BE2C (cell line): Measurements from ENCODE around the gene TMEM131L.

Experiments
- DNase-seq: peaks from one replicate; pipeline ENCODE4 v3.0.0-alpha.2; 2020
- H3K27me3 ChIP-seq: fragments of 250-450 bp; sonication (Bioruptor Pico); 2 replicates; pipeline ENCODE4 v1.5.1; 2020; ENCODE audit warnings: mild to moderate bottlenecking
- H3K36me3 ChIP-seq: fragments of 250-450 bp; sonication (Bioruptor Pico); 2 replicates; pipeline ENCODE4 v1.5.1; 2020; ENCODE audit warnings: mild to moderate bottlenecking
- H3K4me1 ChIP-seq: fragments of 250-450 bp; sonication (Bioruptor Pico); 2 replicates; pipeline ENCODE4 v1.5.1; 2020
- H3K4me3 ChIP-seq: 2 replicates; pipeline ENCODE4 v1.5.1; 2011; ENCODE audit warnings: low read depth, low read length
- H3K9me3 ChIP-seq: fragments of 250-450 bp; sonication (Bioruptor Pico); 2 replicates; pipeline ENCODE4 v1.5.1; 2020
- TF ChIP-seq, protein P1 (sequence below): IDR thresholded peaks from 2 replicates; pipeline ENCODE4 v1.5.1; 2012; ENCODE audit warnings: mild to moderate bottlenecking, low read depth, low read length

Gene TMEM131L

DNA sequence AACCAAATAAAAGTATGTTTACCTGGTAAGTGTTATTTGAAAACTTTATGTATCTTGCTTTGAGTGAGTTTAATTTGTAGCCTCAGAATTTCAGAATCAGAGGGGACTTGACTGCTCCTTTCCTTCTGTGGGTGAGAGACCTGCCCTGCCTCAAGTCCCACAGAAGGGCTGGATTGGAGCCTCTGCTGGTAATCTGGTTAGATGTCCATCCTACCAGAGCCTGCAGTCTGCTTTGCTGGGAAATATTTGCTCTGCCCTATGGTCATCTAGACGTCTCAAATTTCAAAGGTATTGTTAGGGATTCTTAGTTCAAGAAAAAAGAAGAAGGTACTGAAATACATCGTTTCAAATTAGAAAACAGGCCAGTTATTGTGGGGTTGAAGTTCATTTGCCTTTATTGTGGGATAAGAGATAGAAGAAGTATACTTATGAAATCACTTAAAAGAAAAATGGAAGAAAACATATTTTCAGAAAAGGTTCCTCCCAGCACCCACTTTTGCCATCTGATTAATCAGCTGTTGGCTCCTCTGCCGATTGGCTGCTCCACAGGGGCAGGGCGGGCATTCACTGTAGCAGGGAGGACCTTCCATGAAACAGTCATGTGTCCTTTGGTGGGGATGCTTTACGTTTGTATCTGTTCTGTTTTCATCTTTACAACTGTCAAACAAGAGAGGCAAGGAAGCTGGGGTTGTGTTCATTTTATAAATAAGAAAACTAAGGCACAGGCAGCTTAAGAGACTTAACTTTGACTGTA, 144.6 kb downstream of the TMEM131L start:
- Histone ChIP-seq H3K9me3 (no peaks in the 10 kb centered on the region), H3K36me3 (no peaks in the 10 kb centered on the region), H3K4me3 (no peak overlapping the region), H3K4me1 (no peaks in the 10 kb centered on the region), H3K27me3 (no peaks in the 10 kb centered on the region)
- no peak for DNase-seq
- TF ChIP-seq, protein P1, sequence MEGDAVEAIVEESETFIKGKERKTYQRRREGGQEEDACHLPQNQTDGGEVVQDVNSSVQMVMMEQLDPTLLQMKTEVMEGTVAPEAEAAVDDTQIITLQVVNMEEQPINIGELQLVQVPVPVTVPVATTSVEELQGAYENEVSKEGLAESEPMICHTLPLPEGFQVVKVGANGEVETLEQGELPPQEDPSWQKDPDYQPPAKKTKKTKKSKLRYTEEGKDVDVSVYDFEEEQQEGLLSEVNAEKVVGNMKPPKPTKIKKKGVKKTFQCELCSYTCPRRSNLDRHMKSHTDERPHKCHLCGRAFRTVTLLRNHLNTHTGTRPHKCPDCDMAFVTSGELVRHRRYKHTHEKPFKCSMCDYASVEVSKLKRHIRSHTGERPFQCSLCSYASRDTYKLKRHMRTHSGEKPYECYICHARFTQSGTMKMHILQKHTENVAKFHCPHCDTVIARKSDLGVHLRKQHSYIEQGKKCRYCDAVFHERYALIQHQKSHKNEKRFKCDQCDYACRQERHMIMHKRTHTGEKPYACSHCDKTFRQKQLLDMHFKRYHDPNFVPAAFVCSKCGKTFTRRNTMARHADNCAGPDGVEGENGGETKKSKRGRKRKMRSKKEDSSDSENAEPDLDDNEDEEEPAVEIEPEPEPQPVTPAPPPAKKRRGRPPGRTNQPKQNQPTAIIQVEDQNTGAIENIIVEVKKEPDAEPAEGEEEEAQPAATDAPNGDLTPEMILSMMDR: no peak

DNA sequence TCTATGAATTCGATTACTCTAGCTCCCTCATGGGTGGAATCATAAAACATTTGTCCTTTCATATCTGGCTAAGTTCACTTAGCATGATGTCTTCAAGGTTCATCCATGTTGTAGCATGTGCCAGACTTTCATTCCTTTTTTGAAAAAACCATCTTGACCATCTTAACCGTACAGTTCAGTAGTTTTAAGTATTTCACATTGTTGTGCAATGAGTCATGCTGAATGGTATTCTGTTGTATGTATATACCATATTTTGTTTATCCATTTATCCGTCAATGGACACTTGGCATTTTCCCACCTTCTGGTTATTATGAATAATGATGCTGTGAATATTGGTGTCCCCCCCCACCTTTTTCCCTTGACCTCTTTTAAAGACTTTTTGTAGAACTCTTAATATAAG, 145.5 kb downstream of the TMEM131L start:
- Histone ChIP-seq H3K36me3 (no peaks in the 10 kb centered on the region), H3K4me1 (no peaks in the 10 kb centered on the region), H3K27me3 (no peaks in the 10 kb centered on the region), H3K9me3 (no peaks in the 10 kb centered on the region), H3K4me3 (no peak overlapping the region)
- DNase-seq: no peak
- TF ChIP-seq, protein P1: no peak

DNA sequence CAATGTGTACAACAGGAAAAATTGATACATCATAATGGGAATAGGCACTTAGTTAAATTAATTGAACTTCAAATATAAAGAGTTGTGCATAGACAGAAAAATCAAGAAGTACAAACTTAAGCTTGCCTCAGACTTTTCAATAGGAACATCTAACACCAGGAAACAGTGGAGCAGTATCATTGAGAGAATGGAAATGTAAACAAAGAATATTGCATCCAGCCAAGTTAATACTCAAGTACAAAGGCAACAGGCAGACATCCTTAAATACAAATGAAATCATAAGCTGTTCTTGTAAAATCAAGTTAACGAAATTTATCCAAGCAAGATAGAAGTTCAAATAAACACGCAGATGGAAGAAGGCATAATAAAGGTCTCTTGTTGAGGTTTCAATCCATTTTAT, 146.7 kb downstream of the TMEM131L start:
- DNase-seq: no peak
- no peaks in the 10 kb centered on the region for H3K4me1 ChIP-seq
- TF ChIP-seq, protein P1: no peak
- no peaks in the 10 kb centered on the region for H3K27me3 ChIP-seq
- H3K9me3 ChIP-seq: no peaks in the 10 kb centered on the region
- H3K4me3 ChIP-seq: no peak overlapping the region
- no peaks in the 10 kb centered on the region for H3K36me3 ChIP-seq

DNA sequence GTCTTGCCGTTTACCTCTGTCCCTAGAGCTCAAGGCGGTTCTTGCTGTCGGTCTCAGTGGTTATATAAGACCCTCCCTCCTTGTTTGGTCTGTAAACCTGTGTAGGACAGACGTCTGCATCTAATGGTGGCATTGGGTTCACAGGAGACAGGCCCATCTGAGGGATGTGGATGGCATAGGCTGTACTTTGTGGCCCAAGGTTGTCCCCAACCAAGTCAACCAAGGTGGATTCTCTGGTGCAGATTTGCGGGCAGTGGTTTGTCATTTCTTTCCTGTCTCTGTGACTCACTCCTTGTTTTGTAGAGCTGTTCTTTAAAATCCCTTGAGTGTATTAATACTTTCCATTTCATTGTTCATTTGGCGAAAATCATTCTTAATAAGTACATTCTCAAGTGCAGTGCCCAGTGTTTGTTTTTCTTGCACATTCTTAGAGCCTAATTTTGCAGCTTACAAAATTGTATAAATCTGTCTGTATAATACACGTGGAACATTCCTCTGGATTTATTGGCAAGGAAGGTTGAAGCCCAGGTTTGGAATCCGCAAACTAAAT, 149.9 kb downstream of the TMEM131L start:
- Histone ChIP-seq H3K9me3 (no peaks in the 10 kb centered on the region), H3K36me3 (peaks cover under 1% of the 10 kb centered on the region; the same call in 1 of the 2 replicates), H3K4me1 (no peaks in the 10 kb centered on the region), H3K27me3 (no peaks in the 10 kb centered on the region), H3K4me3 (no peak overlapping the region)
- no peak for DNase-seq
- TF ChIP-seq, protein P1: no peak

DNA sequence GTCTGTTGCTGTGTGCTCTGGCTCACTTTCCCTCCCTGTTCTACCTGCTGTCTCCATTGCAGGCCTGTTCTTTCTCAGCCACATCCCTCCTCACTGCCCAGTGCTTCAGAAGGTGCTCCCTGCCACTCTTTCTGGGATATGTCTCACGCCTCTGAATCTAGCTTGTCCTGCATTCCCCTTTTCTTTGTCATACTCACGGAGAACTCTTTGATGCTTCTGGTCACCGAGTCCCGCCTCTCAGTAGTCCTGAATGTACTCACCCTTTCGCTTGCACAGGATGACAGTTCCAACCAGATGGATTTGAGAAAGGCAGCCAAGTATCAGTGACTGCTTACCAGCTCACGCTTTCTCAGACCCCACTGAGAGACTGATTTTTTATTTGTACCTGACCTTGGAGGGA, 152.7 kb downstream of the TMEM131L start:
- H3K9me3 ChIP-seq: no peaks in the 10 kb centered on the region
- no peaks in the 10 kb centered on the region for H3K27me3 ChIP-seq
- DNase-seq: no peak
- peaks cover 7% of the 10 kb centered on the region; the same call in 1 of the 2 replicates for H3K36me3 ChIP-seq
- H3K4me1 ChIP-seq: no peaks in the 10 kb centered on the region
- no peak overlapping the region for H3K4me3 ChIP-seq
- TF ChIP-seq, protein P1: no peak

DNA sequence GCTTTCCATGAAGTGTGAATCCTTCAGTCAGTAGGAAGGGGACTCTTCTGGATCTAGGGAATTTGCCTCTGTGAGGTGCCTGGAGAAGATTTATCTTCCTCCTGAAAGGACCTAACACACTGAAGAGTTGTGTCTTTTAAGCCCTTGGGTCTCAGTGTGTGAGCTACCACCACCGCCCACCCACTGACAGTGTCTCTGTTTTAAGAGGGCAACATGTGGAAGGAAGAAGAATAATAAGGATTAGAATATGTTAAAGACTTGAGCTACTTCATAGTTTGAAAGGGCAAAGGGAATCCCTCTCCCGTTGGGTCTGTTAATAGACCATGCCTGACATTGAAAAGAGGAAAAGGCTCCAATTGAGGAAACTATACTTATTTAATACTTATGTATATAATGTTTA, 153.7 kb downstream of the TMEM131L start:
- TF ChIP-seq, protein P1: no peak
- Histone ChIP-seq H3K36me3 (peaks cover 9% of the 10 kb centered on the region), H3K4me1 (no peaks in the 10 kb centered on the region), H3K4me3 (no peak overlapping the region), H3K27me3 (no peaks in the 10 kb centered on the region), H3K9me3 (no peaks in the 10 kb centered on the region)
- no peak for DNase-seq
